Measurements from ENCODE around the gene ZSCAN26.

GRCh38 chr6:28291573-28291972 is 24.6 kb downstream of the ZSCAN26 start:
- TF ChIP-seq POLR2AphosphoS5 (IDR thresholded peaks at IDR 0.05) (no peak), CTCF (IDR thresholded peaks at IDR 0.05) (no peak), POLR2A (IDR thresholded peaks at IDR 0.05) (no peak)
